Measurements from ENCODE around the gene ASPM.
"Not testable (repeated sequence)": the region's sequence is repeated elsewhere in the genome, so short reads cannot be mapped to it uniquely, and the experiment has no call there.

Gene ASPM

GRCh38 chr1:197067457-197067818 is 79.0 kb downstream of the ASPM start:
- DNase-seq = no peak

GRCh38 chr1:197066719-197067456 is 79.6 kb downstream of the ASPM start, which contains the start of gene F13B:
Gene F13B, minus strand, starts transcription at chr1:197067260. Its CDS starts 37 bp downstream, at chr1:197067223.
- DNase-seq = no peak

GRCh38 chr1:197066277-197066676 is 80.2 kb downstream of the ASPM start:
- no peak for DNase-seq

GRCh38 chr1:197065559-197065958 is 80.9 kb downstream of the ASPM start:
- no peak for DNase-seq

GRCh38 chr1:197063212-197063611 is 83.3 kb downstream of the ASPM start:
- DNase-seq = no peak

- DNase-seq = no peak
These were observed 83.8 kb downstream of the ASPM start for GRCh38 chr1:197062692-197063091.

GRCh38 chr1:197049100-197049499 is 97.4 kb downstream of the ASPM start:
- no peak for DNase-seq

- DNase-seq = no peak
These were observed 103.7 kb downstream of the ASPM start for GRCh38 chr1:197042676-197043341.

GRCh38 chr1:197041486-197042353 is 104.7 kb downstream of the ASPM start:
- no peak for DNase-seq

- no peak for DNase-seq
These were observed 109.6 kb downstream of the ASPM start for GRCh38 chr1:197036861-197037260.

GRCh38 chr1:197034631-197035339 is 111.7 kb downstream of the ASPM start:
- not testable (repeated sequence) for DNase-seq
